Loucy (cell line): ENCODE measurements around the gene MAP7.

Experiments
- H2AFZ ChIP-seq: fragments of 200-600 bp; sonication (generic); 2 replicates; pipeline ENCODE4 v1.6.0; 2016; ENCODE audit warnings: antibody characterized with exemption, mild to moderate bottlenecking, low read length, moderate library complexity
- H3F3A ChIP-seq: fragments of 200-600 bp; 2 replicates; pipeline ENCODE4 v1.6.0; 2016; ENCODE audit warnings: antibody characterized with exemption, low read depth, mild to moderate bottlenecking
- H3K27me3 ChIP-seq: fragments of 200-600 bp; sonication (generic); 2 replicates; pipeline ENCODE4 v1.6.1; 2014; ENCODE audit warnings: low read length, mild to moderate bottlenecking; ENCODE audit not compliant: insufficient read depth, poor library complexity, severe bottlenecking
- H3K36me3 ChIP-seq: fragments of 200-600 bp; sonication (generic); 2 replicates; pipeline ENCODE4 v1.6.1; 2016; ENCODE audit warnings: low read length; ENCODE audit not compliant: insufficient read depth
- H3K4me1 ChIP-seq: fragments of 200-600 bp; sonication (generic); 2 replicates; pipeline ENCODE4 v1.5.1; 2014; ENCODE audit warnings: low read length, mild to moderate bottlenecking; ENCODE audit not compliant: insufficient read depth, poor library complexity, severe bottlenecking
- H3K4me2 ChIP-seq: fragments of 200-600 bp; sonication (generic); 2 replicates; pipeline ENCODE4 v1.6.0; 2014; ENCODE audit warnings: antibody characterized with exemption, low read length, low read depth, mild to moderate bottlenecking; ENCODE audit not compliant: poor library complexity, severe bottlenecking
- H3K4me3 ChIP-seq: fragments of 200-600 bp; sonication (generic); 2 replicates; pipeline ENCODE4 v1.5.1; 2014; ENCODE audit warnings: low read length, mild to moderate bottlenecking, mixed read lengths; ENCODE audit not compliant: poor library complexity, severe bottlenecking
- H3K79me2 ChIP-seq: fragments of 200-600 bp; sonication (generic); 2 replicates; pipeline ENCODE4 v1.6.1; 2014; ENCODE audit warnings: low read length; ENCODE audit not compliant: insufficient read depth
- H3K9ac ChIP-seq: fragments of 200-600 bp; sonication (generic); 2 replicates; pipeline ENCODE4 v1.6.0; 2014; ENCODE audit warnings: mild to moderate bottlenecking, low read depth, low read length, moderate library complexity; ENCODE audit not compliant: poor library complexity, severe bottlenecking
- H3K9me2 ChIP-seq: fragments of 200-600 bp; sonication (generic); replicated peaks from 2 replicates; pipeline ENCODE4 v1.6.1; 2016; ENCODE audit warnings: low read depth, low read length, mixed read lengths
- H3K9me3 ChIP-seq: fragments of 200-600 bp; sonication (generic); 2 replicates; pipeline ENCODE4 v1.6.1; 2014; ENCODE audit warnings: mild to moderate bottlenecking, antibody characterized with exemption, low read length, low read depth; ENCODE audit not compliant: insufficient read depth
- H4K20me1 ChIP-seq: fragments of 200-600 bp; sonication (generic); 2 replicates; pipeline ENCODE4 v1.6.0; 2014; ENCODE audit warnings: antibody characterized with exemption, low read length, mild to moderate bottlenecking; ENCODE audit not compliant: insufficient read depth, poor library complexity, severe bottlenecking
- CTCF ChIP-seq: fragments of 200-600 bp; sonication (generic); conservative IDR thresholded peaks from 2 replicates; pipeline ENCODE4 v1.5.1; 2014; ENCODE audit warnings: mild to moderate bottlenecking, antibody characterized with exemption, low read length
- EZH2phosphoT487 ChIP-seq: fragments of 200-600 bp; IDR thresholded peaks from 2 replicates; pipeline ENCODE4 v1.6.1; 2018; ENCODE audit warnings: antibody characterized with exemption, mild to moderate bottlenecking, moderate library complexity, borderline replicate concordance

Gene MAP7

DNA sequence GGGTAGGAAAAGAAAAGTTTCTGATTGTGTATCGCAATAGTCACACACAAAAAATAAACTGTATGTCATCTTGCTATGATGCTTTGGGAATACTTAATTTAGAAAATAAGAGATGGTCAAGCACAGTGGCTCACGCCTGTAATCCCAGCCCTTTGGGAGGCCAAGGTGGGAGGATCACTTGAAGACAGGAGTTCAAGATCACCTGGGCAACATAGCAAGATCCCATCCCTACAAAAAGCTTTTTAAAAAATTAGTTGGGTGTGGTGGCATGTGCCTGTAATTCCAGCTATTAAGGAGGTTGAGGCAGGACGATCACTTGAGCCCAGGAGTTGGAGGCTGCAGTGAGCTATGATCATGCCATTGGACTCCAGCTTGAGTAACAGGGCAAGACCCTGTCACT, 27.6 kb downstream of the MAP7 start:
- no peak overlapping the region for H3K4me3 ChIP-seq
- no peak overlapping the region for H2AFZ ChIP-seq
- H4K20me1 ChIP-seq, result no peaks in the 10 kb centered on the region
- H3K4me2 ChIP-seq, result no peak overlapping the region
- no peaks in the 10 kb centered on the region for H3K36me3 ChIP-seq
- no peaks in the 10 kb centered on the region; the same call in 1 of the 2 replicates for H3K9me2 ChIP-seq
- H3K79me2 ChIP-seq, result no peaks in the 10 kb centered on the region
- H3K27me3 ChIP-seq, result no peaks in the 10 kb centered on the region
- no peak for TF ChIP-seq EZH2phosphoT487
- TF ChIP-seq CTCF, result no peak
- H3F3A ChIP-seq, result no peaks in the 10 kb centered on the region
- H3K9ac ChIP-seq, result no peak overlapping the region
- no peaks in the 10 kb centered on the region for H3K9me3 ChIP-seq
- H3K4me1 ChIP-seq, result no peaks in the 10 kb centered on the region

- Histone ChIP-seq H3F3A (no peaks in the 10 kb centered on the region), H3K4me1 (no peaks in the 10 kb centered on the region), H3K4me2 (no peak overlapping the region), H3K36me3 (no peaks in the 10 kb centered on the region), H3K9me2 (no peaks in the 10 kb centered on the region; the same call in 1 of the 2 replicates), H4K20me1 (no peaks in the 10 kb centered on the region), H3K79me2 (no peaks in the 10 kb centered on the region), H3K4me3 (no peak overlapping the region), H3K9ac (no peak overlapping the region), H2AFZ (no peak overlapping the region), H3K27me3 (no peaks in the 10 kb centered on the region), H3K9me3 (no peaks in the 10 kb centered on the region)
- TF ChIP-seq EZH2phosphoT487 (no peak), CTCF (no peak)
Measured at GRCh38 chr6:136521911-136522310, 28.3 kb downstream of the MAP7 start.

DNA sequence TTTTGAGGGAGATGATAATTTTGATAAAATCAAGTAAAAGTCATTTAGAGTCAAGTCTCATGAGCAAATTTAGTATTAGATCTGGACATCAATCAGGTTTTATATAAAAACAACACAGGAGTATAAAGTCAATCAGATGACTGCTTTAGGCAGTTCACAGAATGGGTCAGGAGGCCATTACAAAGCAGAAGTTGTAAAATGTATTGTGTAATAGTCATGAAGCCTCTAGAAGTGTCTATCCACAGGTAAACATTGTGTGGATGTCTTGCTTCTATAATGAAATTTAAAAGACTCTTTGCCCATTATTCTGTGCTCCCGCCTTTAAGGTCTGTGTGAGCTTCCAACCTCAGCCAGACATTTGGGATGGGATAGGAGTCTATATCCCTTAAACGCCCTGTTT, 28.8 kb downstream of the MAP7 start:
- H3K79me2 ChIP-seq, result no peaks in the 10 kb centered on the region

More for the DNA sequence above, 28.8 kb downstream of the MAP7 start:
- no peaks in the 10 kb centered on the region for H3K9me3 ChIP-seq
- H4K20me1 ChIP-seq, result no peaks in the 10 kb centered on the region
- no peaks in the 10 kb centered on the region for H3K4me1 ChIP-seq
- H3K4me3 ChIP-seq, result no peak overlapping the region
- TF ChIP-seq CTCF (no peak), EZH2phosphoT487 (no peak)
- H3K4me2 ChIP-seq, result no peak overlapping the region
- no peaks in the 10 kb centered on the region; the same call in 1 of the 2 replicates for H3K9me2 ChIP-seq
- no peaks in the 10 kb centered on the region for H3K36me3 ChIP-seq
- H3K9ac ChIP-seq, result no peak overlapping the region
- H3K27me3 ChIP-seq, result no peaks in the 10 kb centered on the region
- H3F3A ChIP-seq, result no peaks in the 10 kb centered on the region
- H2AFZ ChIP-seq, result no peak overlapping the region
